ENCODE results near the gene ELANE. TPM values are rescaled to one million over a fixed set of nuclear protein-coding genes. Genes with fewer than 3 reads are reported as not detected.

ELANE gene
- not detected in 2 replicates for total RNA-seq (2014; rRNA removed; shearing (Covaris generic))

GRCh38 chr19:852136-853013 is at the start of gene ELANE:
Gene ELANE (plus strand): TSS chr19:852303. CDS start chr19:852329, 26 bp downstream.
- Histone ChIP-seq H3K27me3 (peaks cover 8% of the 10 kb centered on the region; the same call in 1 of the 2 replicates), H3K27ac (no peak within 1 kb of the TSS), H3K4me3 (no peak within 1 kb of the TSS), H3K9me3 (replicated peaks) (no peaks in the 10 kb centered on the region), H3K36me3 (no peaks in the 10 kb centered on the region), H3K4me1 (no peaks in the 10 kb centered on the region; the same call in 1 of the 2 replicates)
- DNase-seq: no peak

DNA sequence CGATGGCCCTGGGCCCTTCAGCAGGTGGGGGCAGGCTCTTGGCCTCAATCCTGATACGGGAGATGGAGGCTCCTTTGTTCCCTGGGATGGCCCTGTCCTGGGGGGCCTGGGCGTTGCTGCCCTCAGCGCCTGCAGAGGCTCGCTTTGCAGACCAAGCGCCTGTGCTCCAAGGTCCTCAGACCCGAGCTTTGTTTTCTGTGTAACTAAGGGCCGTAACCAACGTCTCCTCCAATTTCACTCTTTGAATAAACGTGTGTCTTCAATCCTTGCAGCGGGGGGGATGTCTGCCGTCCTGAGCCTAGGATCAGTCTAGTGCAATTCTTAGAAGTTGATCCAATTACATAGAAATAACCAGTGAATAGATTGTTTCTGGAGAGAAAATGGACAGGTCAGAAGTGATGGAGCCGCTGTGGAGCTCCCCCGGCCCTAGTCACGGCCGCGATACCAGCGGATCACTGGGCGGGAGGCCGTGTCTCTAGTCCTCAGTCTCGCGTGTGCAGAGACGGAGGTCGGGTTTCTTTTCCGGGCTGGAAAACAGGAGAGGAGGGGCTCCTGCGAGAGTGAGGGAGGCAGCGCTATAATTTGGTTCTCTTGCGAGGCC is 49.5 kb upstream of the ELANE start:
- Histone ChIP-seq H3K4me1 (peaks cover 3% of the 10 kb centered on the region; the same call in 1 of the 2 replicates), H3K36me3 (peaks cover 86% of the 10 kb centered on the region), H3K4me3 (no peak overlapping the region), H3K27me3 (no peaks in the 10 kb centered on the region), H3K27ac (no peak overlapping the region), H3K9me3 (replicated peaks) (no peaks in the 10 kb centered on the region)
- no peak for DNase-seq

GRCh38 chr19:803099-803561 is 49.0 kb upstream of the ELANE start:
- no peaks in the 10 kb centered on the region for H3K9me3 ChIP-seq (replicated peaks)
- no peak overlapping the region for H3K4me3 ChIP-seq
- no peak for DNase-seq
- peaks cover 90% of the 10 kb centered on the region for H3K36me3 ChIP-seq
- H3K4me1 ChIP-seq: peaks cover 3% of the 10 kb centered on the region; the same call in 1 of the 2 replicates
- H3K27ac ChIP-seq: no peak overlapping the region
- no peaks in the 10 kb centered on the region for H3K27me3 ChIP-seq

- Histone ChIP-seq H3K4me3 (no peak overlapping the region), H3K4me1 (peaks cover 3% of the 10 kb centered on the region; the same call in 1 of the 2 replicates), H3K9me3 (replicated peaks) (no peaks in the 10 kb centered on the region), H3K27me3 (no peaks in the 10 kb centered on the region), H3K27ac (no peak overlapping the region), H3K36me3 (peaks cover 88% of the 10 kb centered on the region)
- no peak for DNase-seq
Observed at GRCh38 chr19:803686-804418, 48.3 kb upstream of the ELANE start.

- H3K27ac ChIP-seq: no peak overlapping the region
- H3K27me3 ChIP-seq: no peaks in the 10 kb centered on the region
- no peak for DNase-seq
- no peaks in the 10 kb centered on the region for H3K9me3 ChIP-seq (replicated peaks)
- no peaks in the 10 kb centered on the region; the same call in 1 of the 2 replicates for H3K4me1 ChIP-seq
- H3K4me3 ChIP-seq: no peak overlapping the region
- H3K36me3 ChIP-seq: peaks cover 90% of the 10 kb centered on the region
Observed at GRCh38 chr19:804419-805165, 47.5 kb upstream of the ELANE start.

GRCh38 chr19:805166-805551 is 46.9 kb upstream of the ELANE start:
- no peaks in the 10 kb centered on the region; the same call in 1 of the 2 replicates for H3K4me1 ChIP-seq

GRCh38 chr19:805600-806550 is 46.2 kb upstream of the ELANE start:
- DNase-seq: no peak
- Histone ChIP-seq H3K9me3 (replicated peaks) (no peaks in the 10 kb centered on the region), H3K4me3 (no peak overlapping the region), H3K27me3 (no peaks in the 10 kb centered on the region), H3K27ac (no peak overlapping the region), H3K36me3 (peaks cover 91% of the 10 kb centered on the region), H3K4me1 (no peaks in the 10 kb centered on the region)

More at GRCh38 chr19:805166-805551, 46.9 kb upstream of the ELANE start:
- Histone ChIP-seq H3K27me3 (no peaks in the 10 kb centered on the region), H3K4me3 (no peak overlapping the region), H3K36me3 (peaks cover 90% of the 10 kb centered on the region), H3K27ac (no peak overlapping the region), H3K9me3 (replicated peaks) (no peaks in the 10 kb centered on the region)
- DNase-seq: no peak

DNA sequence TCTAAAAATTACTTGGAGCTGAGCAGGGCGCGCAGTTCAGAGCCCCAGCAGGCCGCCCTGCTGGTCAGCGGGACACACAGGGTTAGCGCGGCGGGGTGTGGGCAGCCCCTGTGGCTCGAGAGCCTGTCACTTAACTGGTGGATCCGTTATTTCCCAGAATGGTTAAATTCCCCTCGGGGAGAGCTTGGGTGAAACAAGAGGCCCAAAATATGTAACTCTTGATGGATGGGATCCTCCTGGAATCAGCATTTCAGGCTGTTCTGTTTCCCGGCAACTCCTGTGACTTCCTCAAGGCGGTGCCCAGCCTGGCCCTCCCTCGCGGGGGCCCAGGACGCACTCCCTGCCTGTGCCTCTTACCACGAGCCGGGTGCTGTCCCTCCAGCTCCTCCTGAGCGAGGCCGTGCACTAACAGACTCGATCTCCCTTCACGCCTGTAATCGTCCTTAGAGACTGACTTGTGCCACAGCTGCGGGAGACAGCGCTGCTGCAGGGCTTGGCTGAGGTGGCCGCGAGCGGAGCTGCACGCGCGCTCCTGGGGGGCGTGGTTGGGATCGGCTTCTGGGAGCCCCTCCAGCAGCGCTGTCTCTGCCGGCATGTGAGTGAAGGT is 45.2 kb upstream of the ELANE start:
- no peaks in the 10 kb centered on the region for H3K9me3 ChIP-seq (replicated peaks)
- no peak overlapping the region for H3K27ac ChIP-seq
- H3K27me3 ChIP-seq: no peaks in the 10 kb centered on the region
- no peak overlapping the region for H3K4me3 ChIP-seq
- DNase-seq: no peak
- no peaks in the 10 kb centered on the region for H3K4me1 ChIP-seq
- H3K36me3 ChIP-seq: peaks cover 92% of the 10 kb centered on the region

DNA sequence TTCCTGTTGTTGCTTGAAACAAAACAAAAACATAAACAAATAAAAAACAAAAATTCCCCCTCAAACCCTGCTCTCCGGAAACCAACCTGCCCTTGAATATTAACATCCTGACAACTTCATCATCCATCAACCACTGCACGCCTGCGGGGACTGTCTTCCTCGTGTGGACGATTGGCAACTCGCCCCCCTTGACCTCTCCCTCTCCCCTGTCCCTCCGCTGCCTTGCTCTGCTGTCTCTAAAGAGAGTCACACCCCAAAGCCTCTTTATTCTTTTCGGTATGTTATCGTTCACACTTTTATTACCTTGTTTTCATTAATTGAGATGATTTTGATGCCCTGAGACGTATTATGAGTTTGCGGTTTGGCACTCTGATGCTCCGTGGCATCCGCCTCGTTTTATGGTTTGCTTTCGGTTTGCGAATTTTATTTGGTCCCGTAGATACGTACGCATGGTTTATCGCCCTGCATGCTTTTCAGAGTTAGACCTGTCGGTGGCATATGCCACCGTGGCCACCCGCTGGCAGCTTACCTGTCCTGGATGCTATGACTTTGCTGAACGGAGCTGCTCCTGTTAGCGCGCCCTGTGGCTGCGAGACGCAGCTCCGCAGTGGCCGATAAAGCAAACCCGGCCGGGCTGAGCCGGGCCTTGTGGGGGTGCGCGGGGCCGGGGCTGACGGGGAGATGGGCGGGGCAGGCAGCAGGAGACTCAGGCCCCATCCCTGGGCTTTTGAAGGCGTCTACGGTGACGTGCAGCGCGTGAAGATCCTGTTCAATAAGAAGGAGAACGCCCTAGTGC is 44.3 kb upstream of the ELANE start:
- H3K4me1 ChIP-seq: no peaks in the 10 kb centered on the region
- H3K27ac ChIP-seq: no peak overlapping the region
- no peaks in the 10 kb centered on the region for H3K27me3 ChIP-seq
- H3K36me3 ChIP-seq: peaks cover 85% of the 10 kb centered on the region
- no peak for DNase-seq
- no peaks in the 10 kb centered on the region for H3K9me3 ChIP-seq (replicated peaks)
- no peak overlapping the region for H3K4me3 ChIP-seq

GRCh38 chr19:808423-808775 is 43.7 kb upstream of the ELANE start:
- Histone ChIP-seq H3K9me3 (replicated peaks) (no peaks in the 10 kb centered on the region), H3K4me3 (no peak overlapping the region), H3K36me3 (peaks cover 80% of the 10 kb centered on the region), H3K4me1 (no peaks in the 10 kb centered on the region), H3K27ac (no peak overlapping the region), H3K27me3 (no peaks in the 10 kb centered on the region)
- no peak for DNase-seq

- Histone ChIP-seq H3K9me3 (replicated peaks) (no peaks in the 10 kb centered on the region), H3K27ac (no peak overlapping the region), H3K4me1 (no peaks in the 10 kb centered on the region), H3K27me3 (no peaks in the 10 kb centered on the region), H3K36me3 (peaks cover 68% of the 10 kb centered on the region), H3K4me3 (no peak overlapping the region)
- DNase-seq: no peak
Observed at GRCh38 chr19:810077-810855, 41.8 kb upstream of the ELANE start.

All from SJCRH30 (cell line).